ENCODE data around the gene TARBP1. TPM values are rescaled to one million over a fixed set of nuclear protein-coding genes. Genes with fewer than 3 reads are reported as not detected.
A peak's percentile ranks its signal among the peaks of the same experiment; 100 is the strongest.

Gene TARBP1
- total RNA-seq: 10 to 100 TPM in 1 of 2 donors, 1 to 10 TPM in 1; 5.5 to 11.3 TPM

GRCh38 chr1:234478481-234479309 is at the start of gene TARBP1:
Gene TARBP1, minus strand, starts transcription at chr1:234479179. Its CDS starts 76 bp downstream, at chr1:234479103.
- Histone ChIP-seq H3K4me1 (peaks cover 0 to 14% of the 10 kb centered on the region in 2 donors), H3K9me3 (no peaks in the 10 kb centered on the region), H3K27ac (peak within 1 kb of the TSS; percentile 80 to 86), H3K4me3 (peak within 1 kb of the TSS; percentile 72 to 73), H3K36me3 (no peaks in the 10 kb centered on the region), H3K27me3 (no peaks in the 10 kb centered on the region)
- no peak for TF ChIP-seq CTCF (IDR thresholded peaks at IDR 0.05)
- no peak for DNase-seq (ENCODE audit: low spot score)

GRCh38 chr1:234528074-234528865 is 49.3 kb upstream of the TARBP1 start:
- no peak for DNase-seq (ENCODE audit: low spot score)
- Histone ChIP-seq H3K27me3 (no peaks in the 10 kb centered on the region), H3K9me3 (no peaks in the 10 kb centered on the region), H3K27ac (peak overlapping the region; percentile 97 to 99), H3K4me3 (no peak overlapping the region), H3K36me3 (no peaks in the 10 kb centered on the region), H3K4me1 (peaks cover 0 to 68% of the 10 kb centered on the region in 2 donors)
- TF ChIP-seq CTCF (IDR thresholded peaks at IDR 0.05): no peak

GRCh38 chr1:234527346-234527745 is 48.4 kb upstream of the TARBP1 start:
- TF ChIP-seq CTCF (IDR thresholded peaks at IDR 0.05): no peak
- H3K27me3 ChIP-seq: no peaks in the 10 kb centered on the region
- H3K36me3 ChIP-seq: no peaks in the 10 kb centered on the region
- no peak overlapping the region for H3K27ac ChIP-seq
- no peak overlapping the region for H3K4me3 ChIP-seq
- no peaks in the 10 kb centered on the region for H3K9me3 ChIP-seq
- peaks cover 0 to 68% of the 10 kb centered on the region in 2 donors for H3K4me1 ChIP-seq
- DNase-seq (ENCODE audit: low spot score): no peak

DNA sequence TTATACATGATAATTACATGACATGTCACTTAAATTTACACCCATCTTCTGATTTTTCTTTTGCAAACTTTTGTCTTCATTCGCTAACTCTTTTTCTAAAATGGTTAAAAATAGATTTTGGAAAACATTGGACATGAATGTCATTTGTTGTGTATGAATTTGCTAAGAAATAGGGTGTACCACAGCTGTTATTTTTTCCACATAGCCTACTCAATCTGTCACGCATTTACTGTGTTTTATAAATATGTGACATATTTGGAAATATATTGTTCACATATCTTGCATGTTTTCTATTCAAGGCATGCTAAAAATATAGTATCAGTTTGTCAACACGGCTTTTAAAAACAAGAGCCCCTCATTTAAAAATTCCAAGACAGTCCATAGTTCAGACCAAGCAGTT is 47.9 kb upstream of the TARBP1 start:
- no peak for TF ChIP-seq CTCF (IDR thresholded peaks at IDR 0.05)
- H3K4me1 ChIP-seq: peaks cover 0 to 65% of the 10 kb centered on the region in 2 donors
- no peak overlapping the region for H3K27ac ChIP-seq

GRCh38 chr1:234525099-234525799 is 46.3 kb upstream of the TARBP1 start:
- Histone ChIP-seq H3K36me3 (no peaks in the 10 kb centered on the region), H3K4me3 (no peak overlapping the region), H3K27ac (peak overlapping the region; percentile 34 to 96), H3K27me3 (no peaks in the 10 kb centered on the region), H3K9me3 (no peaks in the 10 kb centered on the region), H3K4me1 (peaks cover 0 to 63% of the 10 kb centered on the region in 2 donors)
- no peak for DNase-seq (ENCODE audit: low spot score)
- no peak for TF ChIP-seq CTCF (IDR thresholded peaks at IDR 0.05)

More for the DNA sequence above, 47.9 kb upstream of the TARBP1 start:
- DNase-seq (ENCODE audit: low spot score): no peak
- Histone ChIP-seq H3K4me3 (no peak overlapping the region), H3K36me3 (no peaks in the 10 kb centered on the region), H3K9me3 (no peaks in the 10 kb centered on the region), H3K27me3 (no peaks in the 10 kb centered on the region)

All from right atrium auricular region (tissue), 2 donors.